Measurements from ENCODE around the gene TLE5. TPM values are rescaled to one million over a fixed set of nuclear protein-coding genes. Genes with fewer than 3 reads are reported as not detected.
A peak's percentile ranks its signal among the peaks of the same experiment; 100 is the strongest.

TLE5 gene
- total RNA-seq, 3 donors from 2014 or later (not counting 1 experiment from before 2014, with no cell fraction given): 943 to 1,012 (median 968) TPM

GRCh38 chr19:3048190-3048533, 14.1 kb downstream of the TLE5 start:
- H3K36me3 Mint-ChIP-seq: no peaks in the 10 kb centered on the region
- Histone ChIP-seq H3K4me3 (ENCODE audit: low read length) (no peak overlapping the region), H3K27me3 (ENCODE audit: control insufficient read depth, insufficient read depth, low read length) (no peaks in the 10 kb centered on the region), H3K36me3 (ENCODE audit: control insufficient read depth, insufficient read depth, low read length) (no peaks in the 10 kb centered on the region), H3K27ac (ENCODE audit: low read length) (no peak overlapping the region), H3K4me1 (ENCODE audit: control insufficient read depth, insufficient read depth, low read length) (peaks cover 11% of the 10 kb centered on the region), H3K9me3 (ENCODE audit: control insufficient read depth, insufficient read depth, low read length) (no peaks in the 10 kb centered on the region)
- H3K27me3 Mint-ChIP-seq (ENCODE audit: low read depth in 2 of 2): peaks cover 0 to 9% of the 10 kb centered on the region in 2 donors
- H3K4me1 Mint-ChIP-seq: peaks cover 7 to 12% of the 10 kb centered on the region in 2 donors
- intact Hi-C loops (cut with micrococcal nuclease): no loop called here
- WGBS (ENCODE audit: insufficient coverage): 90% methylated on average over 5 of the region's 5 CpGs
- peak overlapping the region; percentile 85 for H3K4me3 Mint-ChIP-seq
- ATAC-seq (no peak), DNase-seq (no peak)
- no peaks in the 10 kb centered on the region for H3K9me3 Mint-ChIP-seq
- no peak for TF ChIP-seq CTCF (IDR thresholded peaks at IDR 0.05)
- peak overlapping the region; percentile 69 to 82 for H3K27ac Mint-ChIP-seq

DNA sequence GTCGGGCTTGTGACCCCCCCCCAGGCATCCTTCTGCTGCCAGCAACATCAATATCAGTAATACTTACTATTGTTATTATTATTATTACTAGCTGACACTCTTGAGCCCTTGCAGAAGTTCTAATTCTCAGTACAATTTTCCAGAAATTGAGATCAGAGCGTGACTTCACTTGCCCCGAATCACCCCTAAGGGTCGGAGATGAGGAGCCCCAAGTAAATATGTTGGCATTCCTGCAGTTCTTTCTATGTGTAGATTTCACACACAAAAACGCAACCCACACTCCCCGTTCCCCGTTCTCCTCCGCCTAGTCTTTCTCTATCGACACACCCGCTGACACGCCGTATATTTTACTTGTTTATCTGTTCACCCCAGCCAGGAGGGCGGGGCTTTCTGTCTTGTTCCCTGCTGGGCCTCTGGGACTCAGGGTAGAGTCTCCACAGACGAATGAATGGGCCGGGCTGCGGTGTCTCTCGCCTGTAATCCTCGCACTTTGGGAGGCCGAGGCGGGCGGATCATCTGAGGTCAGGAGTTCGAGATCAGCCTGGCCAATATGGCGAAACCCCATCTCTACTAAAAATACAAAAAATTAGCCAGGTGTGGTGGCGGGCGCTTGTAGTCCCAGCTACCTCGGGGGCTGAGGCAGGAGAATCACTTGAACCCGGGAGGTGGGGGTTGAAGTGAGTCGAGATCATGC, 14.7 kb downstream of the TLE5 start:
- peak in 1 of 2 donors; percentile 80 for DNase-seq
- Histone ChIP-seq H3K4me3 (ENCODE audit: low read length) (peak overlapping the region; percentile 18), H3K9me3 (ENCODE audit: control insufficient read depth, insufficient read depth, low read length) (no peaks in the 10 kb centered on the region), H3K27ac (ENCODE audit: low read length) (no peak overlapping the region), H3K36me3 (ENCODE audit: control insufficient read depth, insufficient read depth, low read length) (no peaks in the 10 kb centered on the region), H3K4me1 (ENCODE audit: control insufficient read depth, insufficient read depth, low read length) (peaks cover 11% of the 10 kb centered on the region), H3K27me3 (ENCODE audit: control insufficient read depth, insufficient read depth, low read length) (no peaks in the 10 kb centered on the region)
- Mint-ChIP-seq H3K27me3 (ENCODE audit: low read depth in 2 of 2) (peaks cover 0 to 10% of the 10 kb centered on the region in 2 donors), H3K27ac (peak overlapping the region; percentile 69 to 82), H3K4me3 (peak overlapping the region; percentile 85), H3K9me3 (no peaks in the 10 kb centered on the region), H3K4me1 (peaks cover 7 to 13% of the 10 kb centered on the region in 2 donors), H3K36me3 (no peaks in the 10 kb centered on the region)
- TF ChIP-seq CTCF (IDR thresholded peaks at IDR 0.05): no peak
- intact Hi-C loops (cut with micrococcal nuclease): no loop called here
- 9% methylated on average over 26 of the region's 28 CpGs for WGBS (ENCODE audit: insufficient coverage)
- ATAC-seq: peak; percentile 35 to 79 (median 78)

GRCh38 chr19:3046698-3047495, 15.4 kb downstream of the TLE5 start:
- peak overlapping the region in 1 of 2 donors; percentile 82 for H3K27ac Mint-ChIP-seq

More at GRCh38 chr19:3046698-3047495, 15.4 kb downstream of the TLE5 start:
- Mint-ChIP-seq H3K4me3 (peak overlapping the region; percentile 85), H3K36me3 (no peaks in the 10 kb centered on the region), H3K4me1 (peaks cover 7 to 18% of the 10 kb centered on the region in 2 donors), H3K27me3 (ENCODE audit: low read depth in 2 of 2) (peaks cover 0 to 14% of the 10 kb centered on the region in 2 donors), H3K9me3 (no peaks in the 10 kb centered on the region)
- H3K36me3 ChIP-seq (ENCODE audit: control insufficient read depth, insufficient read depth, low read length): no peaks in the 10 kb centered on the region
- 1% methylated on average over 39 of the region's 47 CpGs for WGBS (ENCODE audit: insufficient coverage)
- no peak for TF ChIP-seq CTCF (IDR thresholded peaks at IDR 0.05)
- peak overlapping the region; percentile 18 for H3K4me3 ChIP-seq (ENCODE audit: low read length)
- peaks cover 11% of the 10 kb centered on the region for H3K4me1 ChIP-seq (ENCODE audit: control insufficient read depth, insufficient read depth, low read length)
- DNase-seq: peak in 1 of 2 donors; percentile 43
- peak in 1 of 3 donors; percentile 24 for ATAC-seq
- no peak overlapping the region for H3K27ac ChIP-seq (ENCODE audit: low read length)
- intact Hi-C loops (cut with micrococcal nuclease): no loop called here
- H3K27me3 ChIP-seq (ENCODE audit: control insufficient read depth, insufficient read depth, low read length): no peaks in the 10 kb centered on the region
- no peaks in the 10 kb centered on the region for H3K9me3 ChIP-seq (ENCODE audit: control insufficient read depth, insufficient read depth, low read length)

Data from natural killer cell (primary cell).